ENCODE measurements around the gene TBC1D19. TPM values are rescaled to one million over a fixed set of nuclear protein-coding genes. Genes with fewer than 3 reads are reported as not detected.
"Not testable (repeated sequence)": the region's sequence is repeated elsewhere in the genome, so short reads cannot be mapped to it uniquely, and the experiment has no call there.

Gene TBC1D19
- total and polyA plus RNA-seq, 2 donors from 2014 or later, result 10.8 to 19.1 TPM

DNA sequence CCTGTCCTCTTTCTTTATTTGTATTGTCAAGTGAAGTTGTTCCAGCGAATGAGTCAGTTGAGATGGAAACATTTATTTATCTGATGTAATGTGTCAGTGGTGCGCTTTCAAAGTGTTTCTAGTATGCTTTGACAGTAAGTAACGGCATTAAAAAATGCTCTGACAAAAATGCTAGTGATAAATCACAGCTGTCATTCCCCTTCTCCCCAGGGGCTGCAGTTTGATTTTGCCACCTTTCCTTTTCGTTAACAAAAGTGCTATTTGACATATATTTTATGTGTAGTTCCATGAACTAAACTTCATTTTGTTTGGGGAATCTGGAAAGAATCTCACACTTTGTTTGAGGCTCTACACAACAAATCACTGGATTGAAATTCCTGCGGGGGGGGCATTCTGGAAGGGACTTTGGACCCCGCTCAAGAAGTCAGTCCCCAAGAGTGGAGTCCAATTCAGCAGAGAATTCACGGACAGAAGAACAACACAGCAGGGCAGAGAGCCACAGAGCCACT lies 7.6 kb upstream of the TBC1D19 start:
- TF ChIP-seq, protein P1, sequence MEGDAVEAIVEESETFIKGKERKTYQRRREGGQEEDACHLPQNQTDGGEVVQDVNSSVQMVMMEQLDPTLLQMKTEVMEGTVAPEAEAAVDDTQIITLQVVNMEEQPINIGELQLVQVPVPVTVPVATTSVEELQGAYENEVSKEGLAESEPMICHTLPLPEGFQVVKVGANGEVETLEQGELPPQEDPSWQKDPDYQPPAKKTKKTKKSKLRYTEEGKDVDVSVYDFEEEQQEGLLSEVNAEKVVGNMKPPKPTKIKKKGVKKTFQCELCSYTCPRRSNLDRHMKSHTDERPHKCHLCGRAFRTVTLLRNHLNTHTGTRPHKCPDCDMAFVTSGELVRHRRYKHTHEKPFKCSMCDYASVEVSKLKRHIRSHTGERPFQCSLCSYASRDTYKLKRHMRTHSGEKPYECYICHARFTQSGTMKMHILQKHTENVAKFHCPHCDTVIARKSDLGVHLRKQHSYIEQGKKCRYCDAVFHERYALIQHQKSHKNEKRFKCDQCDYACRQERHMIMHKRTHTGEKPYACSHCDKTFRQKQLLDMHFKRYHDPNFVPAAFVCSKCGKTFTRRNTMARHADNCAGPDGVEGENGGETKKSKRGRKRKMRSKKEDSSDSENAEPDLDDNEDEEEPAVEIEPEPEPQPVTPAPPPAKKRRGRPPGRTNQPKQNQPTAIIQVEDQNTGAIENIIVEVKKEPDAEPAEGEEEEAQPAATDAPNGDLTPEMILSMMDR (IDR thresholded peaks at IDR 0.05; ENCODE audit: borderline replicate concordance, extremely low read depth, insufficient read depth), result no peak
- Histone ChIP-seq H3K27me3 (ENCODE audit: control insufficient read depth, insufficient read depth, low read length) (no peaks in the 10 kb centered on the region), H3K9ac (ENCODE audit: low read length in 3 of 3) (peak overlapping the region in 1 of 3 donors; percentile 30), H3K4me3 (ENCODE audit: low read length in 3 of 3) (peak overlapping the region in 2 of 3 donors; percentile 30 to 68), H3K27ac (ENCODE audit: low read depth in 2 of 2, low read length in 2 of 2) (peak overlapping the region; percentile 6 to 76), H3K4me1 (ENCODE audit: control insufficient read depth in 2 of 3, insufficient read depth in 2 of 3, low read depth in 1 of 3, low read length in 3 of 3) (peaks cover 0 to 5% (median 0%) of the 10 kb centered on the region in 3 donors), H3K9me3 (ENCODE audit: control insufficient read depth in 2 of 3, insufficient read depth in 1 of 3, low read length in 3 of 3) (no peaks in the 10 kb centered on the region), H3K36me3 (ENCODE audit: control insufficient read depth in 2 of 3, insufficient read depth in 3 of 3, low read length in 3 of 3) (no peaks in the 10 kb centered on the region)
- intact Hi-C loops (cut with DNase I), result no loop called here
- DNase-seq (peak in 3 of 5 donors; percentile 29 to 57 (median 30)), FAIRE-seq (no peak)

DNA sequence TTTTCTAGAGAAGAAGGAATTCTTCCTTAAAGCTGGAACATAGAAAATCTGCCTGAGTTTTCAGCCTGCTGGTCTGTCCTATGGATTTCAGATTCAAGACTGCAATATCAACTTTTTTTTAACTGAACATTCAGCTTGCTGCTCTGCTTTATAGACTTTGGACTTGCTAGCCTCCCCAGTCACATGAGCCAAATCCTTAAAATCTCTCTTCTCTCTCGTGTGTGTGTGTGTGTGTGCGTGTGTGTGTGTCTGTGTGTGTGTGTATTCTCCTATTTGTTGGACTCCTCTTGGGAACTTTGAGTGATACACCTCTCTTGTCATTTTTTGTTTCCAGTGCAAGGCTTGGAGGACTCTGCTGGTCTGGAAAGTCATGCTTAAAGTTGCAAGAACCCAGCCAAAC lies 6.8 kb upstream of the TBC1D19 start:
- TF ChIP-seq, protein P1 (IDR thresholded peaks at IDR 0.05; ENCODE audit: borderline replicate concordance, extremely low read depth, insufficient read depth), result no peak
- peak overlapping the region; percentile 6 to 76 for H3K27ac ChIP-seq (ENCODE audit: low read depth in 2 of 2, low read length in 2 of 2)
- H3K9me3 ChIP-seq (ENCODE audit: control insufficient read depth in 2 of 3, insufficient read depth in 1 of 3, low read length in 3 of 3), result no peaks in the 10 kb centered on the region
- DNase-seq (peak in 2 of 5 donors; percentile 4 to 37), FAIRE-seq (no peak)
- H3K27me3 ChIP-seq (ENCODE audit: control insufficient read depth, insufficient read depth, low read length), result no peaks in the 10 kb centered on the region
- H3K9ac ChIP-seq (ENCODE audit: low read length in 3 of 3), result peak overlapping the region in 1 of 3 donors; percentile 30
- no peaks in the 10 kb centered on the region for H3K36me3 ChIP-seq (ENCODE audit: control insufficient read depth in 2 of 3, insufficient read depth in 3 of 3, low read length in 3 of 3)
- intact Hi-C loops (cut with DNase I), result no loop called here
- peak overlapping the region in 2 of 3 donors; percentile 51 to 68 for H3K4me3 ChIP-seq (ENCODE audit: low read length in 3 of 3)
- H3K4me1 ChIP-seq (ENCODE audit: control insufficient read depth in 2 of 3, insufficient read depth in 2 of 3, low read depth in 1 of 3, low read length in 3 of 3), result peaks cover 0 to 5% (median 0%) of the 10 kb centered on the region in 3 donors

DNA sequence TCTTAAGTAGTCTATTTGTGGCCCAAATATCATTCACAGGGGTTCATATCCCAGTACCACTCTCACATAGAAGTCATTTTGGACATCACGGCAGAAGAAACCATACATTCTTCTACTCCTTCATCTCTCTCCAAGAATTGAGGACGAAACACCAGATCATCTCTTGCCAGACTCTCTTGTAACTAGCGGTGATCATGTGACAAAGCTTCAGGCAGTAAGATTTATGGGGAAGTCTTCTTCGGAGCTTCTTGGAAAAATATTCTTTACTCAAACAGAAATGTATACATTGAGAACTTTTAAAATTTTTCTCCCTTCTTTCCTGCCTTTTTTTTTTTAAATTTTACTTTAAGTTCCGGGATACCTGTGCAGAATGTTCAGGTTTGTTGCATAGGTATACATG lies 4.7 kb upstream of the TBC1D19 start:
- intact Hi-C loops (cut with DNase I), result no loop called here
- no peaks in the 10 kb centered on the region for H3K27me3 ChIP-seq (ENCODE audit: control insufficient read depth, insufficient read depth, low read length)
- H3K4me3 ChIP-seq (ENCODE audit: low read length in 3 of 3), result no peak overlapping the region
- no peaks in the 10 kb centered on the region for H3K4me1 ChIP-seq (ENCODE audit: control insufficient read depth in 2 of 3, insufficient read depth in 2 of 3, low read depth in 1 of 3, low read length in 3 of 3)
- H3K36me3 ChIP-seq (ENCODE audit: control insufficient read depth in 2 of 3, insufficient read depth in 3 of 3, low read length in 3 of 3), result no peaks in the 10 kb centered on the region
- DNase-seq (no peak), FAIRE-seq (no peak)
- TF ChIP-seq, protein P1 (IDR thresholded peaks at IDR 0.05; ENCODE audit: borderline replicate concordance, extremely low read depth, insufficient read depth), result no peak
- no peaks in the 10 kb centered on the region for H3K9me3 ChIP-seq (ENCODE audit: control insufficient read depth in 2 of 3, insufficient read depth in 1 of 3, low read length in 3 of 3)
- no peak overlapping the region for H3K9ac ChIP-seq (ENCODE audit: low read length in 3 of 3)
- H3K27ac ChIP-seq (ENCODE audit: low read depth in 2 of 2, low read length in 2 of 2), result no peak overlapping the region

DNA sequence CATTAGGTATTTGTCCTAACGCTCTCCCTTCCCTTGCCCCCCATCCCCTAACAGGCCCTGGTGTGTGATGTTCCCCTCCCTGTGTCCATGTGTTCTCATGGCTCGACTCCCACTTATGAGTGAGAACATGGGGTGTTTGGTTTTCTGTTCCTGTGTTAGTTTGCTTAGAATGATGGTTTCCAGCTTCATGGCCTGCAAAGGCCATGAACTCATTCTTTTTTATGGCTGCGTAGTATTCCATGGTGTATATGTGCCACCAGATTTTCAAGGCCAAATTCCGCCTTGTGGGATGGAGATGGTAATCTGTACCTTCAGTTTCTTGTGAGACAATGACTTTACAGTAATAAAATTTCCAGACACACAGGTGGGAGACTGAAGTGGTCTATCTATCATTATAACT lies 2.5 kb upstream of the TBC1D19 start:
- H3K9ac ChIP-seq (ENCODE audit: low read length in 3 of 3); H3K4me3 ChIP-seq (ENCODE audit: low read length in 3 of 3); FAIRE-seq; H3K4me1 ChIP-seq (ENCODE audit: control insufficient read depth in 2 of 3, insufficient read depth in 2 of 3, low read depth in 1 of 3, low read length in 3 of 3); H3K36me3 ChIP-seq (ENCODE audit: control insufficient read depth in 2 of 3, insufficient read depth in 3 of 3, low read length in 3 of 3); H3K27ac ChIP-seq (ENCODE audit: low read depth in 2 of 2, low read length in 2 of 2); DNase-seq; H3K9me3 ChIP-seq (ENCODE audit: control insufficient read depth in 2 of 3, insufficient read depth in 1 of 3, low read length in 3 of 3); intact Hi-C loops (cut with DNase I); H3K27me3 ChIP-seq (ENCODE audit: control insufficient read depth, insufficient read depth, low read length): not testable (repeated sequence)
